Nephron progenitor cell (in vitro differentiated cells): ENCODE results near the gene AADACL2.

Source experiments
- DNase-seq: peaks from one replicate; pipeline ENCODE4 v3.0.0; 2021
- H3K27ac Mint-ChIP-seq: 2 replicates; pipeline ENCODE4 v1.8.0; 2021; ENCODE audit warnings: mild to moderate bottlenecking, moderate library complexity, mixed read lengths
- H3K27me3 Mint-ChIP-seq: 2 replicates; pipeline ENCODE4 v1.8.0; 2021; ENCODE audit warnings: mild to moderate bottlenecking, low read depth, mixed read lengths; ENCODE audit not compliant: poor library complexity
- H3K36me3 Mint-ChIP-seq: 2 replicates; pipeline ENCODE4 v1.8.0; 2021; ENCODE audit warnings: low read depth, mixed read lengths
- H3K4me1 Mint-ChIP-seq: 2 replicates; pipeline ENCODE4 v1.8.0; 2021; ENCODE audit warnings: mixed read lengths
- H3K4me3 Mint-ChIP-seq: 2 replicates; pipeline ENCODE4 v1.8.0; 2021; ENCODE audit warnings: mild to moderate bottlenecking, moderate library complexity, mixed read lengths
- H3K9me3 Mint-ChIP-seq: 2 replicates; pipeline ENCODE4 v1.8.0; 2021; ENCODE audit warnings: mild to moderate bottlenecking, moderate library complexity, mixed read lengths
- TF ChIP-seq, protein P1 (sequence below): fragments of 200-600 bp; sonication (generic); IDR thresholded peaks from 2 replicates; pipeline ENCODE4 v1.5.0; 2021; ENCODE audit warnings: antibody characterized with exemption

AADACL2 gene, protein sequence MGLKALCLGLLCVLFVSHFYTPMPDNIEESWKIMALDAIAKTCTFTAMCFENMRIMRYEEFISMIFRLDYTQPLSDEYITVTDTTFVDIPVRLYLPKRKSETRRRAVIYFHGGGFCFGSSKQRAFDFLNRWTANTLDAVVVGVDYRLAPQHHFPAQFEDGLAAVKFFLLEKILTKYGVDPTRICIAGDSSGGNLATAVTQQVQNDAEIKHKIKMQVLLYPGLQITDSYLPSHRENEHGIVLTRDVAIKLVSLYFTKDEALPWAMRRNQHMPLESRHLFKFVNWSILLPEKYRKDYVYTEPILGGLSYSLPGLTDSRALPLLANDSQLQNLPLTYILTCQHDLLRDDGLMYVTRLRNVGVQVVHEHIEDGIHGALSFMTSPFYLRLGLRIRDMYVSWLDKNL

DNA sequence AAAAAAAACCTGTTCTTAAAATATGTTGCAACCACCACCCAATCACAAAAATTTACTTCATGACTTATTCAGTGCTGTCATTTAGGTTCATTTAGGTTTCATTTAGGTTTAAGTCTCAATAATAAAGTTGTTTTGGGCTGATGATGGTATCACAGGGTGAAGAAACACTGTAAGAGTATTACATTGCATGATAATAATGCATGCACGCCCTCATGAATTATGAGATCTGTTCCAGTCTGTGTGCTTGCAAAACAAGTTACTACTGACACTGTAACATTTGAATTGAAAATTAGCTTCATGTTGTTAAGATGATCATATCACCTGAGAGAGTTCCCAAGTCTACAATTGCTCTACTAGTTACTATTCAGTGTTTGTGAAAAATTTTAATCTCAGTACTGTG is at the start of gene AADACL2:
Gene AADACL2 (plus strand): TSS at position 315 of the 400 bp plus-strand sequence. CDS start 109 bp downstream, outside the sequence.
- no peak for DNase-seq
- TF ChIP-seq, protein P1, sequence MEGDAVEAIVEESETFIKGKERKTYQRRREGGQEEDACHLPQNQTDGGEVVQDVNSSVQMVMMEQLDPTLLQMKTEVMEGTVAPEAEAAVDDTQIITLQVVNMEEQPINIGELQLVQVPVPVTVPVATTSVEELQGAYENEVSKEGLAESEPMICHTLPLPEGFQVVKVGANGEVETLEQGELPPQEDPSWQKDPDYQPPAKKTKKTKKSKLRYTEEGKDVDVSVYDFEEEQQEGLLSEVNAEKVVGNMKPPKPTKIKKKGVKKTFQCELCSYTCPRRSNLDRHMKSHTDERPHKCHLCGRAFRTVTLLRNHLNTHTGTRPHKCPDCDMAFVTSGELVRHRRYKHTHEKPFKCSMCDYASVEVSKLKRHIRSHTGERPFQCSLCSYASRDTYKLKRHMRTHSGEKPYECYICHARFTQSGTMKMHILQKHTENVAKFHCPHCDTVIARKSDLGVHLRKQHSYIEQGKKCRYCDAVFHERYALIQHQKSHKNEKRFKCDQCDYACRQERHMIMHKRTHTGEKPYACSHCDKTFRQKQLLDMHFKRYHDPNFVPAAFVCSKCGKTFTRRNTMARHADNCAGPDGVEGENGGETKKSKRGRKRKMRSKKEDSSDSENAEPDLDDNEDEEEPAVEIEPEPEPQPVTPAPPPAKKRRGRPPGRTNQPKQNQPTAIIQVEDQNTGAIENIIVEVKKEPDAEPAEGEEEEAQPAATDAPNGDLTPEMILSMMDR: no peak
- Mint-ChIP-seq H3K36me3 (no peaks in the 10 kb centered on the region), H3K4me1 (no peaks in the 10 kb centered on the region), H3K27me3 (peaks cover 4% of the 10 kb centered on the region), H3K27ac (no peak within 1 kb of the TSS), H3K4me3 (no peak within 1 kb of the TSS), H3K9me3 (peaks cover 9% of the 10 kb centered on the region)

DNA sequence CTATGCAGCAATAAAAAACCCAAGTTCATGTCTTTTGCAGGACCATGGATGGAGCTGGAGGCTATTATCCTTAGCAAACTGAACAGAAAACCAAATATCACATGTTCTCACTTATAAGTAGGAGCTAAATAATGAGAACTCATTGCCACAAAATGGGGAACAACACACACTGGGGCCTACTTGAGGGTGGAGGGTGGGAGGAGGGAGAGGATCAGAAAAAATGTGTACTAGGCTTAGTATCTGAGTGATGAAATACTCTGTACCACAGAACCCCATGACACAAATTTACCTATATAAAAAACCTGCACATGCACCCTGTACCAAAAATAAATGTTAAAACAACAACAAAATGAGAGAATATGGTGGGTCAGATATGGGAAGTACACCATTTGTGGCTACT is 49.6 kb upstream of the AADACL2 start:
- H3K36me3 Mint-ChIP-seq: no peaks in the 10 kb centered on the region
- no peaks in the 10 kb centered on the region for H3K27me3 Mint-ChIP-seq
- no peaks in the 10 kb centered on the region for H3K4me1 Mint-ChIP-seq
- H3K4me3 Mint-ChIP-seq: no peak overlapping the region
- H3K9me3 Mint-ChIP-seq: peaks cover 27% of the 10 kb centered on the region
- DNase-seq: no peak
- no peak overlapping the region for H3K27ac Mint-ChIP-seq
- TF ChIP-seq, protein P1: no peak

DNA sequence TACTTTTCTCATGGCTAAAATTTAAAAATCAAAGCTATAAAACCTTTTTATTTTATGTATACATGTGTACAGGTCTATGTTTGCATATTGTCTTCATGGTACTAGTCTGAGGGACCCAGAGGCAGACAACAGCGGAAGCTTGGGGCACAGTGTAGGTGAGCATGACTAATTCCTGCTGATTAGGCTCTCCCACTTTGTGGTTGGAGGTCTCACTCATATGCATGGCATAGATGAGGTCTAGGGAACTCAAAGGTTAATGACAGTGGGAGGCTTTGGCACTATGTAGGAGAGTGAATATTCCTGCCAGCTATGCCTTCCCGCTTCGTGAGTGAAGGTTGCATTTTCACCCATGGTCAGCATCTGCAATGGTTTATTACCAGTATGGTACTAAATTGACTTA is 47.5 kb upstream of the AADACL2 start:
- TF ChIP-seq, protein P1: no peak
- H3K4me1 Mint-ChIP-seq: no peaks in the 10 kb centered on the region
- H3K4me3 Mint-ChIP-seq: no peak overlapping the region
- no peaks in the 10 kb centered on the region for H3K36me3 Mint-ChIP-seq
- no peak for DNase-seq
- H3K27me3 Mint-ChIP-seq: no peaks in the 10 kb centered on the region
- peaks cover 14% of the 10 kb centered on the region for H3K9me3 Mint-ChIP-seq
- H3K27ac Mint-ChIP-seq: no peak overlapping the region

DNA sequence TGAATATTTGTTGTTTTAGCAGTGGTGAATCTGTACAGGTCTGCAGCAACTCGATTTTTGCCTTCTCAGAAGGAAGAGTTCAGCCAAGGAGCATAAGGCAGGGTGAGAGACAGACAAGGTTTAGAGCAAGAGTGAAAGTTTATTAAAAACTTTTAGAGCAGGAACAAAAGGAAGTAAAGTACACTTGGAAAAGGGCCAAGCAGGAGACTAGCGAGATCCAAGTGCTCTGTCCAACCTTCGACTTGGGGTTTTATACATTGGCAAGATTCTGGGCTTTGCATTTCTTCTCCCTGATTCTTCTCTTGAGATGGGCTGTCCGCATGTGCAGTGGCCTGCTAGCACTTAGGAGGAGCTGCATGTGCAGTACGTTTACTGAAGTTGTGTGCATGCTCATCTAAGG is 46.7 kb upstream of the AADACL2 start:
- H3K4me1 Mint-ChIP-seq: no peaks in the 10 kb centered on the region
- peaks cover 10% of the 10 kb centered on the region for H3K9me3 Mint-ChIP-seq
- no peaks in the 10 kb centered on the region for H3K36me3 Mint-ChIP-seq
- TF ChIP-seq, protein P1: no peak
- H3K27me3 Mint-ChIP-seq: no peaks in the 10 kb centered on the region
- H3K4me3 Mint-ChIP-seq: no peak overlapping the region
- no peak for DNase-seq
- no peak overlapping the region for H3K27ac Mint-ChIP-seq

DNA sequence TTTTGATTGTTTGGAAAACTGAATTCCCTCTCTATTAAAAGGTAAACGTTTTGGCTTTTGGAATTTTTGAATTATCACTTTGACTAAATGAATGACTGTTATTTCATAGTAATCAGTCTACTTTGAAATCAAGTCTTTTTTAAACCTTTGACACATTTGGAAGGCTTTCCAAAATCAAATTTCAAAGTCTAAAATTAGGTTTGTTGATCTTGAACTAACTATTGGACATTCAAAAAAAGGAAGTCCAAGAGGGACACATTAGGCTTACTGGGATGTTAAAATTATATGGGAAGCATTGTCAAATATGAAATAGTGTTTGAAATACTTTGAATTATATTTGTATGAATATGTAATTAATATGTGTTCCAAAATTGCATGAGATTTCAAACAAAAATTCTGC is 45.2 kb upstream of the AADACL2 start:
- Mint-ChIP-seq H3K36me3 (no peaks in the 10 kb centered on the region), H3K4me1 (no peaks in the 10 kb centered on the region)

More for the DNA sequence above, 45.2 kb upstream of the AADACL2 start:
- no peak overlapping the region for H3K27ac Mint-ChIP-seq
- no peaks in the 10 kb centered on the region for H3K9me3 Mint-ChIP-seq
- H3K4me3 Mint-ChIP-seq: no peak overlapping the region
- DNase-seq: no peak
- TF ChIP-seq, protein P1: no peak
- no peaks in the 10 kb centered on the region for H3K27me3 Mint-ChIP-seq
